Muscle layer of colon (tissue), 2 donors: ENCODE results near the gene FRMD4A.
A peak's percentile ranks its signal among the peaks of the same experiment; 100 is the strongest.
"Not testable (repeated sequence)": the region's sequence is repeated elsewhere in the genome, so short reads cannot be mapped to it uniquely, and the experiment has no call there.

ENCODE experiments used
- H3K27ac ChIP-seq: one replicate; pipeline ENCODE4 v1.7.0; 2013; ENCODE audit warnings: low read depth, mild to moderate bottlenecking, low read length, moderate library complexity
- H3K27me3 ChIP-seq, 2 donors: one replicate each; pipeline ENCODE4 v1.7.0; 2013; ENCODE audit warnings: low read length in 2 of 2, mild to moderate bottlenecking in 2 of 2; ENCODE audit not compliant: insufficient read depth in 2 of 2, control insufficient read depth in 1 of 2
- H3K36me3 ChIP-seq: one replicate; pipeline ENCODE4 v1.7.0; 2013; ENCODE audit warnings: mild to moderate bottlenecking, low read length; ENCODE audit not compliant: insufficient read depth
- H3K4me1 ChIP-seq: one replicate; pipeline ENCODE4 v1.7.0; 2013; ENCODE audit warnings: mild to moderate bottlenecking, low read length; ENCODE audit not compliant: insufficient read depth
- H3K4me3 ChIP-seq, 2 donors: one replicate each; pipeline ENCODE4 v1.7.0; 2013; ENCODE audit warnings: low read length in 2 of 2, low read depth in 1 of 2, mild to moderate bottlenecking in 1 of 2, moderate library complexity in 1 of 2
- H3K9ac ChIP-seq: one replicate; pipeline ENCODE4 v1.7.0; 2013; ENCODE audit warnings: low read length
- H3K9me3 ChIP-seq: one replicate; pipeline ENCODE4 v1.7.0; 2013; ENCODE audit warnings: mild to moderate bottlenecking, low read length
- donor health status: abdominal sarcoma.
- donor health status: Adenocarcinoma of cecum.

Gene FRMD4A

GRCh38 chr10:13717571-13717935, 613.2 kb downstream of the FRMD4A start:
- H3K4me3 ChIP-seq = peak overlapping the region in 1 of 2 donors; percentile 44
- H3K9ac ChIP-seq = no peak overlapping the region
- H3K9me3 ChIP-seq = no peaks in the 10 kb centered on the region
- H3K27ac ChIP-seq = peak overlapping the region; percentile 17
- H3K36me3 ChIP-seq = no peaks in the 10 kb centered on the region
- H3K27me3 ChIP-seq = no peaks in the 10 kb centered on the region
- no peaks in the 10 kb centered on the region for H3K4me1 ChIP-seq

- Histone ChIP-seq H3K4me1 (no peaks in the 10 kb centered on the region), H3K9me3 (no peaks in the 10 kb centered on the region), H3K9ac (no peak overlapping the region), H3K27me3 (no peaks in the 10 kb centered on the region), H3K27ac (no peak overlapping the region), H3K4me3 (no peak overlapping the region), H3K36me3 (no peaks in the 10 kb centered on the region)
These were observed 614.3 kb downstream of the FRMD4A start for GRCh38 chr10:13716081-13717071.

GRCh38 chr10:13715596-13715995, 615.1 kb downstream of the FRMD4A start:
- H3K27me3 ChIP-seq, H3K36me3 ChIP-seq, H3K9ac ChIP-seq, H3K4me3 ChIP-seq, H3K27ac ChIP-seq, H3K9me3 ChIP-seq, H3K4me1 ChIP-seq: not testable (repeated sequence)

- no peaks in the 10 kb centered on the region for H3K36me3 ChIP-seq
- H3K27ac ChIP-seq = no peak overlapping the region
- no peaks in the 10 kb centered on the region for H3K9me3 ChIP-seq
- H3K4me1 ChIP-seq = peaks cover 4% of the 10 kb centered on the region
- no peak overlapping the region for H3K9ac ChIP-seq
- H3K27me3 ChIP-seq = no peaks in the 10 kb centered on the region
- no peak overlapping the region for H3K4me3 ChIP-seq
These were observed 615.6 kb downstream of the FRMD4A start for GRCh38 chr10:13715100-13715499.

GRCh38 chr10:13712837-13713581, 617.7 kb downstream of the FRMD4A start:
- Histone ChIP-seq H3K4me3 (no peak overlapping the region), H3K27ac (no peak overlapping the region), H3K9ac (no peak overlapping the region), H3K9me3 (no peaks in the 10 kb centered on the region), H3K36me3 (no peaks in the 10 kb centered on the region), H3K27me3 (no peaks in the 10 kb centered on the region), H3K4me1 (peaks cover 20% of the 10 kb centered on the region)

- Histone ChIP-seq H3K27ac (no peak overlapping the region), H3K9ac (no peak overlapping the region), H3K4me1 (peaks cover 24% of the 10 kb centered on the region), H3K9me3 (no peaks in the 10 kb centered on the region), H3K4me3 (no peak overlapping the region), H3K27me3 (no peaks in the 10 kb centered on the region), H3K36me3 (no peaks in the 10 kb centered on the region)
These were observed 618.3 kb downstream of the FRMD4A start for GRCh38 chr10:13712476-13712836.

GRCh38 chr10:13711291-13711690, 619.4 kb downstream of the FRMD4A start:
- Histone ChIP-seq H3K27ac (no peak overlapping the region), H3K4me1 (peaks cover 24% of the 10 kb centered on the region), H3K9me3 (no peaks in the 10 kb centered on the region), H3K27me3 (no peaks in the 10 kb centered on the region), H3K9ac (no peak overlapping the region), H3K36me3 (no peaks in the 10 kb centered on the region), H3K4me3 (no peak overlapping the region)

GRCh38 chr10:13709931-13710650, 620.6 kb downstream of the FRMD4A start:
- H3K9ac ChIP-seq = no peak overlapping the region
- H3K27ac ChIP-seq = peak overlapping the region; percentile 14
- no peaks in the 10 kb centered on the region for H3K36me3 ChIP-seq
- no peaks in the 10 kb centered on the region for H3K27me3 ChIP-seq
- no peak overlapping the region for H3K4me3 ChIP-seq
- peaks cover 29% of the 10 kb centered on the region for H3K4me1 ChIP-seq
- no peaks in the 10 kb centered on the region for H3K9me3 ChIP-seq

- Histone ChIP-seq H3K36me3 (no peaks in the 10 kb centered on the region), H3K9ac (no peak overlapping the region), H3K27ac (peak overlapping the region; percentile 84), H3K27me3 (no peaks in the 10 kb centered on the region), H3K9me3 (no peaks in the 10 kb centered on the region), H3K4me1 (peaks cover 39% of the 10 kb centered on the region), H3K4me3 (peak overlapping the region; percentile 72 to 74)
These were observed 622.3 kb downstream of the FRMD4A start for GRCh38 chr10:13708256-13708990.

- H3K27ac ChIP-seq = peak overlapping the region; percentile 84
These were observed 623.4 kb downstream of the FRMD4A start for GRCh38 chr10:13707156-13707881.

More at GRCh38 chr10:13707156-13707881, 623.4 kb downstream of the FRMD4A start:
- H3K9ac ChIP-seq = peak overlapping the region; percentile 76
- peak overlapping the region; percentile 72 to 74 for H3K4me3 ChIP-seq
- no peaks in the 10 kb centered on the region for H3K36me3 ChIP-seq
- peaks cover 46% of the 10 kb centered on the region for H3K4me1 ChIP-seq
- H3K9me3 ChIP-seq = no peaks in the 10 kb centered on the region
- H3K27me3 ChIP-seq = no peaks in the 10 kb centered on the region
